Testis (tissue), 2 donors: ENCODE measurements around the gene MAGEA4.

Experiments
- CTCF ChIP-seq, 3 experiments: fragments of 450-650 bp in 2 of 3; fragments of 200-600 bp in 1 of 3; sonication (generic) in 1 of 3; IDR thresholded peaks; one replicate each; pipeline ENCODE4 v1.5.1; 2016 to 2019; ENCODE audit warnings: antibody characterized with exemption in 3 of 3, mild to moderate bottlenecking in 2 of 3, moderate library complexity in 1 of 3
- POLR2A ChIP-seq: fragments of 450-650 bp; IDR thresholded peaks from one replicate; pipeline ENCODE4 v1.6.1; 2017; ENCODE audit warnings: antibody characterized with exemption, mild to moderate bottlenecking, moderate library complexity

- no peak for TF ChIP-seq CTCF (IDR thresholded peaks at IDR 0.05)
- TF ChIP-seq POLR2A = no peak
Observed at GRCh38 chrX:151901826-151902225, 10.9 kb upstream of the MAGEA4 start.
